Measurements from ENCODE around the gene NEB.
"Not testable (repeated sequence)": the region's sequence is repeated elsewhere in the genome, so short reads cannot be mapped to it uniquely, and the experiment has no call there.

The NEB gene

GRCh38 chr2:151644580-151644979 lies 89.7 kb downstream of the NEB start:
- Histone ChIP-seq H2BK5ac (ENCODE audit: low read depth, low read length, poor library complexity, severe bottlenecking) (no peak overlapping the region), H3K4me2 (ENCODE audit: low read length, poor library complexity, severe bottlenecking) (no peak overlapping the region), H2AFZ (ENCODE audit: low read depth, low read length) (no peak overlapping the region), H3K4me1 (ENCODE audit: control insufficient read depth, insufficient read depth, low read depth, low read length) (no peaks in the 10 kb centered on the region), H3K79me1 (replicated peaks; ENCODE audit: low read length, poor library complexity, severe bottlenecking) (no peaks in the 10 kb centered on the region), H3K9ac (ENCODE audit: low read length) (no peak overlapping the region), H3K14ac (ENCODE audit: low read length in 2 of 2) (no peak overlapping the region), H2AK5ac (ENCODE audit: low read length, severe bottlenecking) (no peak overlapping the region), H3K27ac (ENCODE audit: low read length, poor library complexity, severe bottlenecking) (no peak overlapping the region), H3K9me3 (ENCODE audit: control insufficient read depth, low read length) (peaks cover 5% of the 10 kb centered on the region), H3K23ac (ENCODE audit: low read length in 2 of 2) (no peak overlapping the region), H3K4me3 (ENCODE audit: insufficient read depth in 1 of 2, low read depth in 1 of 2, low read length in 2 of 2) (no peak overlapping the region), H4K91ac (ENCODE audit: low read length) (no peak overlapping the region), H2BK12ac (ENCODE audit: low read length in 2 of 2) (no peak overlapping the region), H4K8ac (ENCODE audit: low read length) (no peak overlapping the region), H3K18ac (ENCODE audit: low read depth in 1 of 2, low read length in 2 of 2) (no peak overlapping the region), H2BK15ac (ENCODE audit: low read depth, poor library complexity, severe bottlenecking) (no peak overlapping the region), H2BK120ac (ENCODE audit: low read depth, low read length) (no peak overlapping the region), H3K4ac (ENCODE audit: low read depth in 1 of 2, low read length in 2 of 2) (no peak overlapping the region), H3K27me3 (ENCODE audit: control insufficient read depth in 1 of 2, insufficient read depth in 1 of 2, low read length in 2 of 2) (no peaks in the 10 kb centered on the region), H3K36me3 (ENCODE audit: control insufficient read depth in 1 of 2, insufficient read depth in 2 of 2, low read depth in 1 of 2, low read length in 2 of 2) (no peaks in the 10 kb centered on the region)
- WGBS = 95% methylated on average over 2 of the region's 2 CpGs
- no peak for DNase-seq

GRCh38 chr2:151641895-151642294 lies 92.4 kb downstream of the NEB start:
- H3K27ac ChIP-seq (ENCODE audit: low read length, poor library complexity, severe bottlenecking); H3K18ac ChIP-seq (ENCODE audit: low read depth in 1 of 2, low read length in 2 of 2); H3K4me3 ChIP-seq (ENCODE audit: insufficient read depth in 1 of 2, low read depth in 1 of 2, low read length in 2 of 2); H2AK5ac ChIP-seq (ENCODE audit: low read length, severe bottlenecking); DNase-seq; H3K23ac ChIP-seq (ENCODE audit: low read length in 2 of 2); H3K9me3 ChIP-seq (ENCODE audit: control insufficient read depth, low read length); H3K14ac ChIP-seq (ENCODE audit: low read length in 2 of 2); H2BK120ac ChIP-seq (ENCODE audit: low read depth, low read length); H3K4me1 ChIP-seq (ENCODE audit: control insufficient read depth, insufficient read depth, low read depth, low read length); H3K79me1 ChIP-seq (replicated peaks; ENCODE audit: low read length, poor library complexity, severe bottlenecking); H2BK5ac ChIP-seq (ENCODE audit: low read depth, low read length, poor library complexity, severe bottlenecking); H3K27me3 ChIP-seq (ENCODE audit: control insufficient read depth in 1 of 2, insufficient read depth in 1 of 2, low read length in 2 of 2); H2BK12ac ChIP-seq (ENCODE audit: low read length in 2 of 2); H4K91ac ChIP-seq (ENCODE audit: low read length); H3K4ac ChIP-seq (ENCODE audit: low read depth in 1 of 2, low read length in 2 of 2); H3K36me3 ChIP-seq (ENCODE audit: control insufficient read depth in 1 of 2, insufficient read depth in 2 of 2, low read depth in 1 of 2, low read length in 2 of 2); H3K4me2 ChIP-seq (ENCODE audit: low read length, poor library complexity, severe bottlenecking); H3K9ac ChIP-seq (ENCODE audit: low read length); H2BK15ac ChIP-seq (ENCODE audit: low read depth, poor library complexity, severe bottlenecking); H4K8ac ChIP-seq (ENCODE audit: low read length); H2AFZ ChIP-seq (ENCODE audit: low read depth, low read length): not testable (repeated sequence)
- whole genome bisulfite sequencing = 100% methylated on average over 1 of the region's 2 CpGs

- WGBS = 88% methylated on average over 8 of the region's 9 CpGs
- H3K9ac ChIP-seq (ENCODE audit: low read length) = no peak overlapping the region
- no peak overlapping the region for H2AFZ ChIP-seq (ENCODE audit: low read depth, low read length)
- no peak overlapping the region for H3K4me3 ChIP-seq (ENCODE audit: insufficient read depth in 1 of 2, low read depth in 1 of 2, low read length in 2 of 2)
- H3K23ac ChIP-seq (ENCODE audit: low read length in 2 of 2) = no peak overlapping the region
- H4K91ac ChIP-seq (ENCODE audit: low read length) = no peak overlapping the region
- H3K4me2 ChIP-seq (ENCODE audit: low read length, poor library complexity, severe bottlenecking) = no peak overlapping the region
- no peaks in the 10 kb centered on the region for H3K36me3 ChIP-seq (ENCODE audit: control insufficient read depth in 1 of 2, insufficient read depth in 2 of 2, low read depth in 1 of 2, low read length in 2 of 2)
- H3K27ac ChIP-seq (ENCODE audit: low read length, poor library complexity, severe bottlenecking) = no peak overlapping the region
- no peak overlapping the region for H2AK5ac ChIP-seq (ENCODE audit: low read length, severe bottlenecking)
- H2BK5ac ChIP-seq (ENCODE audit: low read depth, low read length, poor library complexity, severe bottlenecking) = no peak overlapping the region
- no peak overlapping the region for H3K4ac ChIP-seq (ENCODE audit: low read depth in 1 of 2, low read length in 2 of 2)
- no peak overlapping the region for H2BK120ac ChIP-seq (ENCODE audit: low read depth, low read length)
- no peak overlapping the region for H3K18ac ChIP-seq (ENCODE audit: low read depth in 1 of 2, low read length in 2 of 2)
- no peak overlapping the region for H2BK12ac ChIP-seq (ENCODE audit: low read length in 2 of 2)
- peak overlapping the region in 1 of 2 experiments; percentile 60 for H3K14ac ChIP-seq (ENCODE audit: low read length in 2 of 2)
- no peak overlapping the region for H4K8ac ChIP-seq (ENCODE audit: low read length)
- H2BK15ac ChIP-seq (ENCODE audit: low read depth, poor library complexity, severe bottlenecking) = no peak overlapping the region
- no peaks in the 10 kb centered on the region for H3K27me3 ChIP-seq (ENCODE audit: control insufficient read depth in 1 of 2, insufficient read depth in 1 of 2, low read length in 2 of 2)
- H3K4me1 ChIP-seq (ENCODE audit: control insufficient read depth, insufficient read depth, low read depth, low read length) = peaks cover 1% of the 10 kb centered on the region
- H3K9me3 ChIP-seq (ENCODE audit: control insufficient read depth, low read length) = peaks cover 2% of the 10 kb centered on the region
- H3K79me1 ChIP-seq (replicated peaks; ENCODE audit: low read length, poor library complexity, severe bottlenecking) = no peaks in the 10 kb centered on the region
- no peak for DNase-seq
Measured at GRCh38 chr2:151640087-151640486, 94.2 kb downstream of the NEB start.

GRCh38 chr2:151638990-151639389 lies 95.3 kb downstream of the NEB start:
- WGBS = no CpG with 5 or more reads among the region's 1 CpG
- Histone ChIP-seq H2BK120ac (ENCODE audit: low read depth, low read length) (no peak overlapping the region), H2BK12ac (ENCODE audit: low read length in 2 of 2) (no peak overlapping the region), H3K36me3 (ENCODE audit: control insufficient read depth in 1 of 2, insufficient read depth in 2 of 2, low read depth in 1 of 2, low read length in 2 of 2) (no peaks in the 10 kb centered on the region), H3K9me3 (ENCODE audit: control insufficient read depth, low read length) (peaks cover 3% of the 10 kb centered on the region), H2BK15ac (ENCODE audit: low read depth, poor library complexity, severe bottlenecking) (no peak overlapping the region), H3K4me3 (ENCODE audit: insufficient read depth in 1 of 2, low read depth in 1 of 2, low read length in 2 of 2) (no peak overlapping the region), H3K79me1 (replicated peaks; ENCODE audit: low read length, poor library complexity, severe bottlenecking) (no peaks in the 10 kb centered on the region), H3K18ac (ENCODE audit: low read depth in 1 of 2, low read length in 2 of 2) (no peak overlapping the region), H2AK5ac (ENCODE audit: low read length, severe bottlenecking) (no peak overlapping the region), H3K4me2 (ENCODE audit: low read length, poor library complexity, severe bottlenecking) (no peak overlapping the region), H3K27me3 (ENCODE audit: control insufficient read depth in 1 of 2, insufficient read depth in 1 of 2, low read length in 2 of 2) (no peaks in the 10 kb centered on the region), H3K4ac (ENCODE audit: low read depth in 1 of 2, low read length in 2 of 2) (no peak overlapping the region), H3K27ac (ENCODE audit: low read length, poor library complexity, severe bottlenecking) (no peak overlapping the region), H3K23ac (ENCODE audit: low read length in 2 of 2) (no peak overlapping the region), H3K14ac (ENCODE audit: low read length in 2 of 2) (no peak overlapping the region), H4K91ac (ENCODE audit: low read length) (no peak overlapping the region), H2AFZ (ENCODE audit: low read depth, low read length) (no peak overlapping the region), H2BK5ac (ENCODE audit: low read depth, low read length, poor library complexity, severe bottlenecking) (no peak overlapping the region), H3K9ac (ENCODE audit: low read length) (peak overlapping the region; percentile 10), H4K8ac (ENCODE audit: low read length) (no peak overlapping the region), H3K4me1 (ENCODE audit: control insufficient read depth, insufficient read depth, low read depth, low read length) (peaks cover 1% of the 10 kb centered on the region)
- DNase-seq = no peak

All from mesenchymal stem cell (in vitro differentiated cells and primary cell).